Hepatocyte (in vitro differentiated cells): ENCODE results near the gene SLC7A5. TPM values are rescaled to one million over a fixed set of nuclear protein-coding genes. Genes with fewer than 3 reads are reported as not detected.
A peak's percentile ranks its signal among the peaks of the same experiment; 100 is the strongest.

Source experiments
- DNase-seq: peaks from one replicate; pipeline ENCODE4 v3.0.0-alpha.2; 2016; ENCODE audit warnings: low spot score
- H2AFZ ChIP-seq: fragments of 200-600 bp; sonication (generic); 2 replicates; pipeline ENCODE4 v1.6.0; 2016; ENCODE audit warnings: antibody characterized with exemption, mild to moderate bottlenecking
- H3K27ac ChIP-seq: fragments of 200-600 bp; sonication (generic); 2 replicates; pipeline ENCODE4 v1.5.1; 2016; ENCODE audit warnings: mild to moderate bottlenecking
- H3K27me3 ChIP-seq: fragments of 200-600 bp; sonication (generic); 2 replicates; pipeline ENCODE4 v1.6.1; 2016
- H3K36me3 ChIP-seq: fragments of 200-600 bp; sonication (generic); replicated peaks from 2 replicates; pipeline ENCODE4 v1.5.1; 2016; ENCODE audit warnings: low read depth; ENCODE audit not compliant: insufficient read depth
- H3K4me1 ChIP-seq: fragments of 200-600 bp; sonication (generic); 2 replicates; pipeline ENCODE4 v1.5.1; 2016; ENCODE audit warnings: mild to moderate bottlenecking, moderate library complexity; ENCODE audit not compliant: insufficient read depth
- H3K4me2 ChIP-seq: fragments of 200-600 bp; sonication (generic); 2 replicates; pipeline ENCODE4 v1.6.0; 2016
- H3K4me3 ChIP-seq: fragments of 200-600 bp; sonication (generic); 2 replicates; pipeline ENCODE4 v1.5.1; 2016; ENCODE audit warnings: mild to moderate bottlenecking
- H3K79me2 ChIP-seq: fragments of 200-600 bp; sonication (generic); 2 replicates; pipeline ENCODE4 v1.6.0; 2017; ENCODE audit warnings: mild to moderate bottlenecking
- H3K9me2 ChIP-seq: fragments of 200-600 bp; sonication (generic); replicated peaks from 2 replicates; pipeline ENCODE4 v1.6.0; 2017; ENCODE audit warnings: mild to moderate bottlenecking; ENCODE audit not compliant: insufficient read depth
- H3K9me3 ChIP-seq: fragments of 200-600 bp; sonication (generic); 2 replicates; pipeline ENCODE4 v1.5.1; 2016; ENCODE audit warnings: low read depth, mild to moderate bottlenecking
- H4K20me1 ChIP-seq: fragments of 200-600 bp; sonication (generic); 2 replicates; pipeline ENCODE4 v1.6.0; 2016; ENCODE audit warnings: mild to moderate bottlenecking; ENCODE audit not compliant: insufficient read depth, poor library complexity, severe bottlenecking
- EZH2 ChIP-seq: fragments of 200-600 bp; sonication (generic); IDR thresholded peaks from 2 replicates; pipeline ENCODE4 v1.6.1; 2016; ENCODE audit warnings: antibody characterized with exemption, mild to moderate bottlenecking, borderline replicate concordance
- EZH2phosphoT487 ChIP-seq: fragments of 200-600 bp; sonication (generic); IDR thresholded peaks from one replicate; pipeline ENCODE4 v1.6.1; 2018; ENCODE audit warnings: antibody characterized with exemption, mild to moderate bottlenecking, low read depth, moderate library complexity; ENCODE audit not compliant: unreplicated experiment, severe bottlenecking
- WGBS: methylation state at CpG from one replicate; pipeline ENCODE4 v1.1.6; 2016; ENCODE audit warnings: low lambda C conversion rate; ENCODE audit errors: missing lambda C conversion rate; 5-methylcytosine and 5-hydroxymethylcytosine counted together
- polyA plus RNA-seq: library from polyadenylated mRNA; unstranded; fragments of >200 nt; fragmentation: Nextera tagmentation; extraction: Ambion mirVana; gene quantifications from 2 replicates; pipeline ENCODE4 v1.2.1, GENCODE V29; 2016
- total RNA-seq: library from RNA; depleted of rRNA; stranded (reverse); fragments of >200 nt; gene quantifications from 2 replicates; pipeline ENCODE4 v1.2.3, GENCODE V29; 2014
- TF ChIP-seq, protein P1 (sequence below): fragments of 200-600 bp; sonication (generic); IDR thresholded peaks from 2 replicates; pipeline ENCODE4 v1.5.1; 2016; ENCODE audit warnings: antibody characterized with exemption, mild to moderate bottlenecking; ENCODE audit not compliant: poor library complexity

Gene SLC7A5
- total and polyA plus RNA-seq, 2 experiments from 2014 or later, result 29.3 to 52.5 TPM

DNA sequence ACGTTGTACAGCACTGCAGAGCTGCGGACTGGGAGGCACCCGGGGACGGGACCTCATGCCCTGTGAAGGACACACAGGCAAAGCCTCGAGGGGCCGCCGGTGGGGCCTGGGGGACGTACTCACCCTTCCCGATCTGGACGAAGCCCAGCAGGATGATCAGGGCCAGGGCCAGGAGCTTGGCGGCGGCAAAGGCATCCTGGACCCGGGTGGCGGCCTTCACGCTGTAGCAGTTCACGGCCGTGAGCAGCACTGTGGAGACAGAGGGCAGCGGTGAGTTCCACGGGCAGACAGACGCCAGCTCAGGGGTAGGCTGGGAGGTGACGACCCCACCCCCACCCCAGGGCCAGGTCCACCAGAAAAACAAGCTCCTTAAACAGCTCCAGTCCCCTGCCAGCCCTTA is 17.7 kb downstream of the SLC7A5 start:
- peak overlapping the region; percentile 92 for H3K27ac ChIP-seq
- peaks cover 28% of the 10 kb centered on the region for H3K79me2 ChIP-seq
- no peak for DNase-seq
- H3K9me2 ChIP-seq, result no peaks in the 10 kb centered on the region
- no peak overlapping the region for H3K4me3 ChIP-seq
- H3K9me3 ChIP-seq, result no peaks in the 10 kb centered on the region
- no peaks in the 10 kb centered on the region for H3K36me3 ChIP-seq
- no peak overlapping the region for H2AFZ ChIP-seq
- H3K27me3 ChIP-seq, result no peaks in the 10 kb centered on the region
- WGBS, result 71% methylated on average over 13 of the region's 21 CpGs
- TF ChIP-seq EZH2 (no peak), EZH2phosphoT487 (no peak)
- H3K4me1 ChIP-seq, result peaks cover 69% of the 10 kb centered on the region
- H4K20me1 ChIP-seq, result no peaks in the 10 kb centered on the region
- H3K4me2 ChIP-seq, result peak overlapping the region; percentile 74

DNA sequence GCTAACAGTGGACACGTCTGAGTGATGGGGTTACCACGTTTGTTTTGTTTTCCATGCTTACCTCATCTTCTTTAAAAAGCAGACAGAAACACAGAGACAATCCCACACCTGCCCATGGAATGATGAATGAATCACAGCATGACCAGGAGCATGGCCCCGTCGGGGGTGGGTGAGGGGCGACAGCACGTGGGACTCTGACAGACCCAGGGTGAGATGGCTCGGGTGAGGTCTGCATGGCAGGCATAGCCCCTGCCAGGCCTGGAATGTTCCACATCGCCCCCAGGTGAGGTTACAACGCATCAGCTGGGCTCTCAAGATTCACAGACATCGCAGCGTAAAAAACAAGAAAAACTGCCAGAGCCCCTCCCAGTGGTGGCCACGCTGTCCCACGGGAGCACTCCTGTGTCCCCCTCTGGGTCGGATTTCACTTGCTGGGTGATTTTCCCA is 18.1 kb downstream of the SLC7A5 start:
- no peaks in the 10 kb centered on the region for H3K9me2 ChIP-seq
- peak overlapping the region; percentile 92 for H3K27ac ChIP-seq
- H3K79me2 ChIP-seq, result peaks cover 29% of the 10 kb centered on the region
- no peak overlapping the region for H2AFZ ChIP-seq
- H3K27me3 ChIP-seq, result no peaks in the 10 kb centered on the region
- TF ChIP-seq, protein P1, sequence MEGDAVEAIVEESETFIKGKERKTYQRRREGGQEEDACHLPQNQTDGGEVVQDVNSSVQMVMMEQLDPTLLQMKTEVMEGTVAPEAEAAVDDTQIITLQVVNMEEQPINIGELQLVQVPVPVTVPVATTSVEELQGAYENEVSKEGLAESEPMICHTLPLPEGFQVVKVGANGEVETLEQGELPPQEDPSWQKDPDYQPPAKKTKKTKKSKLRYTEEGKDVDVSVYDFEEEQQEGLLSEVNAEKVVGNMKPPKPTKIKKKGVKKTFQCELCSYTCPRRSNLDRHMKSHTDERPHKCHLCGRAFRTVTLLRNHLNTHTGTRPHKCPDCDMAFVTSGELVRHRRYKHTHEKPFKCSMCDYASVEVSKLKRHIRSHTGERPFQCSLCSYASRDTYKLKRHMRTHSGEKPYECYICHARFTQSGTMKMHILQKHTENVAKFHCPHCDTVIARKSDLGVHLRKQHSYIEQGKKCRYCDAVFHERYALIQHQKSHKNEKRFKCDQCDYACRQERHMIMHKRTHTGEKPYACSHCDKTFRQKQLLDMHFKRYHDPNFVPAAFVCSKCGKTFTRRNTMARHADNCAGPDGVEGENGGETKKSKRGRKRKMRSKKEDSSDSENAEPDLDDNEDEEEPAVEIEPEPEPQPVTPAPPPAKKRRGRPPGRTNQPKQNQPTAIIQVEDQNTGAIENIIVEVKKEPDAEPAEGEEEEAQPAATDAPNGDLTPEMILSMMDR, result no peak
- H3K4me3 ChIP-seq, result no peak overlapping the region
- no peaks in the 10 kb centered on the region for H3K9me3 ChIP-seq
- H3K4me2 ChIP-seq, result no peak overlapping the region
- H4K20me1 ChIP-seq, result no peaks in the 10 kb centered on the region
- DNase-seq, result no peak
- H3K36me3 ChIP-seq, result no peaks in the 10 kb centered on the region
- WGBS, result 70% methylated on average over 14 of the region's 14 CpGs
- H3K4me1 ChIP-seq, result peaks cover 65% of the 10 kb centered on the region

DNA sequence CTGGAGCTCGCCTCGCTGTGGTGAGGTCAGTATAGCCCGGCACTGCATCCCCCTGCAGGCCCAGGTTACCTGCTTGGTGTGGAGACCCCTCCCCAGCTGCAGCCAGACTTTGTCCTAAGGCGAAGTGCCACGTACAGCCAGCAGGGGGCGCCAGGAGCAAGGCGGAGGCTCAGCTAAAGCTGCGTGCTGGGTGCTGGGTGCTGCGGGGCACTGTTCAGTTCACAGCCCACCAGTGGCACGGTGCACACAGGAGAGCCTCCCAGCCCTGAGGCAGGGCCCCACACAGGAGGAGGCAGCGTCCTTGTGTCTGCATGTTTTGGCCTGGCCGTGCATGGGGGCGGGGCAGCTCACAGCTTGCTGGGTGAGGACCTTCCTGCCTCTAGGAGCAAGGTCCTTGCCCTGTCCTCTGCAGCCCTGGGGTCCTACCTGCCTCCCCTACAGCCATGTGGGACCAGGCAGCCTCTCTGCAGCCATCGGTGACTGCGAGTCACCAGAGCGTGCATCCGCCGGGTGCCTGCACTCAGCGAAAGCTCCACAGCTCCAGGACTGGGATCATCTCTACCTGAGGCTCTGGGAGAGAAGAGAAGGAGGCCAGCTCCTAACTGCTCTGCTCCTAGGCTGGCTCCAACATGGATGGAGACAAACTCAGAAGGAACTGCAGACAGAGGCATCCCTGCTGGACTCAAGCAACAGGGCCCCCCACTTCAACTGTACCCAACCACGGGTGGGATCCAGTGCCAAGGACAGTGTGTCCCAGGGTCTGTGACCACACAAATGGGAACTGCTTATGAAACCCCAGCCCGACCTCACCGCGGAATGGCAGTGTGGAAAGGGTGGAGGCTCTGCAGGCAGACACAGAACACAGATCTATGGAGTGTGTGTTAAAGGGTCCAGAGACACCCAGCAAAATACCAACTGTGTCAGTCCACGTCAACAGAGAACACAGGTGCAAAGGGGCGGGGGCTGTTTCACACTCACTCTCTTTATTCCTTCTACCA is 19.0 kb downstream of the SLC7A5 start:
- 62% methylated on average over 24 of the region's 25 CpGs for WGBS
- Histone ChIP-seq H3K27ac (peak overlapping the region; percentile 52), H3K4me2 (peak overlapping the region; percentile 31), H2AFZ (no peak overlapping the region), H3K4me1 (peaks cover 56% of the 10 kb centered on the region), H4K20me1 (no peaks in the 10 kb centered on the region), H3K27me3 (no peaks in the 10 kb centered on the region), H3K36me3 (no peaks in the 10 kb centered on the region), H3K4me3 (no peak overlapping the region), H3K9me3 (no peaks in the 10 kb centered on the region), H3K9me2 (no peaks in the 10 kb centered on the region), H3K79me2 (peaks cover 31% of the 10 kb centered on the region)
- peak; percentile 79 for DNase-seq
- TF ChIP-seq, protein P1, result peak; percentile 92
- TF ChIP-seq EZH2phosphoT487, result no peak
- no peak for TF ChIP-seq EZH2

DNA sequence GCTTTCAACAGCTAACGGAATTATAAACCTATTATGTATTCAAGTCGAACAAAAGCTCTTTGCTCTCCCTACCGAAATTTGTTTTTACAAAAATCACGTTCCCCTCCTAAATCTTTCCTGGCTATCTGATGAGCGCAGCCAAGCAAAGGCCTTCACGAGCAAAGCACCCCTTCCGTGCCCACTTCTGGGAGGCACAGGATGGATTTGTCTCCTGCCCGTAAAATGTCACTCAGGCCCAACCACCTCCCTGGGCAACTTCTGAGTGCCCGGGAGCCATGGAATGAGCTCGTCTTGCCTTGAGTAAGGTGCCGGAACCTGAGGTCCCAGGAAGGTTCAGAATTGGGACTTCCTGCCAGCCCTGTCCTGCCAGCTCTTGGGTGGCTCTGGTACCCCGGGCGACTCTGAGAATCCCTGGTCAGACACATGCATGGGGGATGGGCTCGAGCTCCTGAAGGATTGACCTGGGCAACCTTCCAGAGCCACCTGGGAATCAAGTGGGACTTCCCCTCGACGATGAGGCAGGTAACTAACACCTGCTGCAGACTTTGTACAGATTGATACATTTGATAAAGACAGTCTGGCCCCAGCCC is 19.8 kb downstream of the SLC7A5 start:
- H2AFZ ChIP-seq, result no peak overlapping the region
- H3K4me2 ChIP-seq, result peak overlapping the region; percentile 31
- H3K4me3 ChIP-seq, result no peak overlapping the region
- H3K79me2 ChIP-seq, result peaks cover 33% of the 10 kb centered on the region
- 88% methylated on average over 16 of the region's 16 CpGs for WGBS
- no peaks in the 10 kb centered on the region for H3K9me3 ChIP-seq
- DNase-seq, result no peak
- TF ChIP-seq EZH2phosphoT487 (no peak), EZH2 (no peak)
- TF ChIP-seq, protein P1, result no peak
- H3K27me3 ChIP-seq, result no peaks in the 10 kb centered on the region
- H4K20me1 ChIP-seq, result no peaks in the 10 kb centered on the region
- H3K9me2 ChIP-seq, result no peaks in the 10 kb centered on the region
- H3K4me1 ChIP-seq, result peaks cover 48% of the 10 kb centered on the region
- H3K36me3 ChIP-seq, result no peaks in the 10 kb centered on the region
- H3K27ac ChIP-seq, result peak overlapping the region; percentile 23
